ENCODE measurements around the gene ALAS1.

Gene ALAS1

GRCh38 chr3:52245322-52246263 lies 47.6 kb downstream of the ALAS1 start, which contains the start of gene PPM1M:
TSS of gene PPM1M (plus strand) at chr3:52245759. CDS start at chr3:52245825, 66 bp downstream.
- no peak within 1 kb of the TSS for H3K4me3 ChIP-seq (ENCODE audit: low read depth, low read length)
- TF ChIP-seq MYC (IDR thresholded peaks at IDR 0.05; ENCODE audit: low read depth, low read length): no peak
- no peak for TF ChIP-seq CTCF (IDR thresholded peaks at IDR 0.05; ENCODE audit: low read depth, low read length)
- TF ChIP-seq POLR2A (IDR thresholded peaks at IDR 0.05; ENCODE audit: extremely low read depth, insufficient read length): no peak
- no peak for TF ChIP-seq MAX (IDR thresholded peaks at IDR 0.05; ENCODE audit: low read depth, low read length)
- peak; percentile 37 for DNase-seq (ENCODE audit: low read depth)

GRCh38 chr3:52246264-52246620 lies 48.3 kb downstream of the ALAS1 start:
- peak; percentile 2 for DNase-seq (ENCODE audit: low read depth)
- TF ChIP-seq MAX (IDR thresholded peaks at IDR 0.05; ENCODE audit: low read depth, low read length) (no peak), POLR2A (IDR thresholded peaks at IDR 0.05; ENCODE audit: extremely low read depth, insufficient read length) (no peak)
- no peak overlapping the region for H3K4me3 ChIP-seq (ENCODE audit: low read depth, low read length)

- TF ChIP-seq POLR2A (IDR thresholded peaks at IDR 0.05; ENCODE audit: extremely low read depth, insufficient read length) (no peak), CTCF (IDR thresholded peaks at IDR 0.05; ENCODE audit: low read depth, low read length) (no peak), MAX (IDR thresholded peaks at IDR 0.05; ENCODE audit: low read depth, low read length) (no peak), MYC (IDR thresholded peaks at IDR 0.05; ENCODE audit: low read depth, low read length) (no peak)
- H3K4me3 ChIP-seq (ENCODE audit: low read depth, low read length): no peak overlapping the region
- DNase-seq (ENCODE audit: low read depth): peak; percentile 36
These were observed 48.9 kb downstream of the ALAS1 start for GRCh38 chr3:52246728-52247408.

- TF ChIP-seq CTCF (IDR thresholded peaks at IDR 0.05; ENCODE audit: low read depth, low read length): no peak
- TF ChIP-seq MYC (IDR thresholded peaks at IDR 0.05; ENCODE audit: low read depth, low read length): no peak
- no peak for TF ChIP-seq POLR2A (IDR thresholded peaks at IDR 0.05; ENCODE audit: extremely low read depth, insufficient read length)
- no peak for TF ChIP-seq MAX (IDR thresholded peaks at IDR 0.05; ENCODE audit: low read depth, low read length)
- peak; percentile 2 for DNase-seq (ENCODE audit: low read depth)
- H3K4me3 ChIP-seq (ENCODE audit: low read depth, low read length): no peak overlapping the region
These were observed 49.6 kb downstream of the ALAS1 start for GRCh38 chr3:52247409-52248164.

GRCh38 chr3:52248165-52248541 lies 50.2 kb downstream of the ALAS1 start:
- TF ChIP-seq MYC (IDR thresholded peaks at IDR 0.05; ENCODE audit: low read depth, low read length) (no peak), CTCF (IDR thresholded peaks at IDR 0.05; ENCODE audit: low read depth, low read length) (no peak), POLR2A (IDR thresholded peaks at IDR 0.05; ENCODE audit: extremely low read depth, insufficient read length) (no peak), MAX (IDR thresholded peaks at IDR 0.05; ENCODE audit: low read depth, low read length) (no peak)
- no peak overlapping the region for H3K4me3 ChIP-seq (ENCODE audit: low read depth, low read length)
- DNase-seq (ENCODE audit: low read depth): no peak
